Adipocyte (in vitro differentiated cells): ENCODE results near the gene HELQ.

Experiments
- DNase-seq: peaks from one replicate; pipeline ENCODE4 v3.0.0-alpha.2; 2015; ENCODE audit warnings: low read depth
- H3K27me3 ChIP-seq: replicated peaks from 2 replicates; pipeline ENCODE4 v1.7.0; 2013; ENCODE audit warnings: mild to moderate bottlenecking, low read length, moderate library complexity; ENCODE audit not compliant: control insufficient read depth, insufficient read depth
- H3K36me3 ChIP-seq: 2 replicates; pipeline ENCODE4 v1.7.0; 2013; ENCODE audit warnings: low read length, mild to moderate bottlenecking, moderate library complexity; ENCODE audit not compliant: control insufficient read depth, insufficient read depth, severe bottlenecking
- H3K4me1 ChIP-seq: 2 replicates; pipeline ENCODE4 v1.7.0; 2013; ENCODE audit warnings: mild to moderate bottlenecking, low read length, moderate library complexity; ENCODE audit not compliant: control insufficient read depth, insufficient read depth
- H3K4me3 ChIP-seq: 2 replicates; pipeline ENCODE4 v1.7.0; 2013; ENCODE audit warnings: mild to moderate bottlenecking, low read length, moderate library complexity
- H3K9ac ChIP-seq: 2 replicates; pipeline ENCODE4 v1.7.0; 2013; ENCODE audit warnings: mild to moderate bottlenecking, low read length, moderate library complexity
- H3K9me3 ChIP-seq: 2 replicates; pipeline ENCODE4 v1.7.0; 2013; ENCODE audit warnings: mild to moderate bottlenecking, low read length, moderate library complexity; ENCODE audit not compliant: control insufficient read depth

Gene HELQ

GRCh38 chr4:83484500-83485461, 29.2 kb upstream of the HELQ start, which contains the start of gene ABRAXAS1:
TSS of gene ABRAXAS1 (minus strand) at chr4:83485100. CDS start at chr4:83485072, 28 bp downstream.
- Histone ChIP-seq H3K9ac (peak within 1 kb of the TSS; percentile 91), H3K4me1 (peaks cover 16% of the 10 kb centered on the region), H3K27me3 (no peaks in the 10 kb centered on the region), H3K4me3 (peak within 1 kb of the TSS; percentile 96), H3K9me3 (no peaks in the 10 kb centered on the region), H3K36me3 (peaks cover 5% of the 10 kb centered on the region)
- DNase-seq, result peak; percentile 98

DNA sequence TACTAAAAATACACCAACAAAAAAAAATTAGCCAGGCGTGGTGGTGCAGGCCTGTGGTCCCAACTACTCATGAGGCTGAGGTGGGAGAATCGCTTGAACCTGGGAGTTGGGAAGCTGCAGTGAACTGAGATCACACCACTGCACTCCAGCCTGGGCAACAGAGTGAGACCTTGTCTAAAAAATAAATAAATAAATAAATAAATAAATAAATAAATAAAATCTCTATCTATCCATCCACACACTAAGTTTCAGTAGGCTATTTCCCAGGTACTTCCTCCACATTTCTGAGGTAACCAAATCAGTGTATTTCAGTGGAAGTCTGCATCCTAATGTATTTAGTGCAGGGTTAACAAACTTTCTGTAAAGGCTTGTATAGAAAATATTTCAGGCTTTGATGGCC, 18.3 kb upstream of the HELQ start:
- Histone ChIP-seq H3K9ac (no peak overlapping the region), H3K4me1 (no peaks in the 10 kb centered on the region), H3K36me3 (peaks cover 25% of the 10 kb centered on the region), H3K27me3 (no peaks in the 10 kb centered on the region), H3K9me3 (no peaks in the 10 kb centered on the region), H3K4me3 (no peak overlapping the region)
- no peak for DNase-seq

DNA sequence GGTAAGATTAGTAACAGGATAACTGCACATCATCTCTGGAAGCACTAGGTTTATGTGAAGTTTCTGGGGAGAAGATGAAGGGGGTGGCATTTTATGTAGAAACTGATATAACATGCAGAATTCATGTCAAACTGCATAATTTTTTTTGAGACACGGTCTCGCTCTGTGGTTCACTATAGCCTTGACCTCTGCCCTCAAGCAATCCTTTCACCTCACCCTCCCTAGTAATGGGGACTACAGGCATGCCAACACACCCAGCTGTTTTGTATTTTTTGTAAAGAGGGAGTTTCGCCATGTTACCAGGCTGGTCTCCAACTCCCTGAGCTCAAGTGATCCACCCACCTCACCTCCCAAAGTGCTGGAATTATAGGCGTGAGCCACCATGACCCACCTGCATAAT, 17.8 kb upstream of the HELQ start:
- H3K36me3 ChIP-seq, result peaks cover 30% of the 10 kb centered on the region

DNA sequence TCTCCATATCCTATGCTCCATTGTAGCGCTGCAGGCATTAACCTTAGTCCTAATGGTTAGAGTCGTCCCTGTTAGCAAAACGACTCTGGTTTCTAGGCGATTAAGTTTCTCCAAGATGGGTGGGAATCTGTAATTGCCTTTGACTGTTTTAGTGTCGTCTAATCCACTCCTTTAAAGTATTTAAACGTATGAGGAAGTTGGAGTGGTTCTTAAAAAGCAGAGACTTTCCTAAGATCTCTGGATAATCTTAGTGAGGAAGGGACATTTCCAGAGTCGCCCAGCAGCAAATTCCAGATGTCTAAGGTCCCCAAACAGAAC, 520 bp upstream of the HELQ start:
- Histone ChIP-seq H3K9me3 (no peaks in the 10 kb centered on the region), H3K4me3 (peak overlapping the region; percentile 98), H3K36me3 (peaks cover 46% of the 10 kb centered on the region), H3K9ac (peak overlapping the region; percentile 97), H3K4me1 (peaks cover 31% of the 10 kb centered on the region), H3K27me3 (no peaks in the 10 kb centered on the region)
- no peak for DNase-seq

More for the DNA sequence above, 17.8 kb upstream of the HELQ start:
- H3K4me3 ChIP-seq, result no peak overlapping the region
- no peaks in the 10 kb centered on the region for H3K9me3 ChIP-seq
- H3K9ac ChIP-seq, result no peak overlapping the region
- no peaks in the 10 kb centered on the region for H3K27me3 ChIP-seq
- DNase-seq, result no peak
- no peaks in the 10 kb centered on the region for H3K4me1 ChIP-seq

DNA sequence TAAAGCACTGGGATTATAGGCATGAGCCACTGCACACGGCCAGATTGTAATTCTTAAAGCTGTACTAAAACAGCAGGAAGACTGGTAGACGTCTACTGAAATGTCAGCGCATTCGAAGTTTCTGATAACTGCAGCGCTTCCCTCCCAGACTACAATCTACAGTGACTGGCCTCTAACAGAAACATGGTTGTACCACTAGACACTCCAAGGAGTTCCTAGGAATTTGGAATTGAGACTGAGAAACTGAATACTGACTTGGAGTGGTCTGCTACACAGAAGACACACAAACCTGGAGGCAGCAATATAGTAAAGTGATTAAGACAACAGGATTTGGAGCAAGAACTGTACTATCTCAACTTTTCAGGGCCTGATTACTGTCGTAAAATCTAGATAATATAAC, 937 bp downstream of the HELQ start:
- DNase-seq, result peak; percentile 33
- Histone ChIP-seq H3K27me3 (no peaks in the 10 kb centered on the region), H3K4me3 (peak overlapping the region; percentile 98), H3K9me3 (no peaks in the 10 kb centered on the region), H3K36me3 (peaks cover 31% of the 10 kb centered on the region), H3K9ac (peak overlapping the region; percentile 97), H3K4me1 (peaks cover 31% of the 10 kb centered on the region)

GRCh38 chr4:83449009-83449408, 6.6 kb downstream of the HELQ start:
- no peak for DNase-seq
- Histone ChIP-seq H3K4me1 (peaks cover 11% of the 10 kb centered on the region), H3K27me3 (no peaks in the 10 kb centered on the region), H3K9ac (no peak overlapping the region), H3K36me3 (peaks cover 32% of the 10 kb centered on the region), H3K9me3 (no peaks in the 10 kb centered on the region), H3K4me3 (no peak overlapping the region)

GRCh38 chr4:83440899-83441298, 14.7 kb downstream of the HELQ start:
- H3K36me3 ChIP-seq, result peaks cover 79% of the 10 kb centered on the region
- no peaks in the 10 kb centered on the region for H3K9me3 ChIP-seq
- H3K4me1 ChIP-seq, result no peaks in the 10 kb centered on the region
- no peak overlapping the region for H3K9ac ChIP-seq
- no peak overlapping the region for H3K4me3 ChIP-seq
- DNase-seq, result no peak
- H3K27me3 ChIP-seq, result no peaks in the 10 kb centered on the region

GRCh38 chr4:83440148-83440814, 15.3 kb downstream of the HELQ start:
- no peak overlapping the region for H3K4me3 ChIP-seq
- DNase-seq, result no peak

GRCh38 chr4:83438719-83439118, 16.9 kb downstream of the HELQ start:
- no peaks in the 10 kb centered on the region for H3K4me1 ChIP-seq
- DNase-seq, result no peak

More at GRCh38 chr4:83440148-83440814, 15.3 kb downstream of the HELQ start:
- no peaks in the 10 kb centered on the region for H3K27me3 ChIP-seq
- H3K9me3 ChIP-seq, result no peaks in the 10 kb centered on the region
- H3K4me1 ChIP-seq, result no peaks in the 10 kb centered on the region
- H3K36me3 ChIP-seq, result peaks cover 76% of the 10 kb centered on the region
- H3K9ac ChIP-seq, result no peak overlapping the region

GRCh38 chr4:83436680-83437079, 18.9 kb downstream of the HELQ start:
- Histone ChIP-seq H3K27me3 (no peaks in the 10 kb centered on the region), H3K9me3 (no peaks in the 10 kb centered on the region), H3K9ac (no peak overlapping the region), H3K4me1 (no peaks in the 10 kb centered on the region), H3K4me3 (no peak overlapping the region), H3K36me3 (peaks cover 64% of the 10 kb centered on the region)
- DNase-seq, result no peak

More at GRCh38 chr4:83438719-83439118, 16.9 kb downstream of the HELQ start:
- Histone ChIP-seq H3K27me3 (no peaks in the 10 kb centered on the region), H3K4me3 (no peak overlapping the region), H3K9me3 (no peaks in the 10 kb centered on the region), H3K36me3 (peaks cover 71% of the 10 kb centered on the region), H3K9ac (no peak overlapping the region)

DNA sequence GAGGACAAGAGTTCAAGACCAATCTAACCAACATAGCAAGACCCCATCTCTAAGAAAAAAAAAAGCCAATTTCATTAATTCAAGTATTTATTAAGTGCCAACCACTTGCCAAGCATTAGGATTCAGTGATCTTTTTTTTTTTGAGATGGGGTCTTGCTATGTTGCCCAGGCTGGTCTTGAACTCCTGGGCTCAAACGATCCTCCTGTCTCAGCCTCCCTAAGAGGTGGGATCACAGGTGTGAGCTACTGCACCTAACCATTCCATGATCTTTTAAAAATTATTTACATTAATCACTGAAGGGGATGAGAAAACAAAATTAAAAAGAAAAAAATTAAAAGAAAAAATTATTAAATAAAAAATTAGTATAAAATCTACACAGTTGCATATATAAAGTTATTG, 24.4 kb downstream of the HELQ start:
- Histone ChIP-seq H3K36me3 (peaks cover 51% of the 10 kb centered on the region), H3K9ac (no peak overlapping the region), H3K4me1 (no peaks in the 10 kb centered on the region), H3K9me3 (no peaks in the 10 kb centered on the region), H3K4me3 (no peak overlapping the region), H3K27me3 (no peaks in the 10 kb centered on the region)
- no peak for DNase-seq
